Uterus (tissue), 4 donors: Measurements from ENCODE around the gene MRPL36. TPM values are rescaled to one million over a fixed set of nuclear protein-coding genes. Genes with fewer than 3 reads are reported as not detected.

Experiments
- DNase-seq, 2 donors: peaks; one replicate each; pipeline ENCODE4 v3.0.0-alpha.2; 2019 to 2020
- H3K27ac ChIP-seq, 2 donors: fragments of 200-600 bp; sonication (generic); 1 replicate in 1 of 2; 2 replicates in 1 of 2; pipeline ENCODE4 v1.5.1; 2016 to 2018
- H3K27me3 ChIP-seq, 2 donors: fragments of 200-600 bp; sonication (generic); one replicate each; pipeline ENCODE4 v1.5.1; 2018 to 2019; ENCODE audit warnings: control low read depth in 1 of 2
- H3K36me3 ChIP-seq, 2 donors: fragments of 200-600 bp; sonication (generic); one replicate each; pipeline ENCODE4 v1.5.1; 2019; ENCODE audit warnings: control low read depth in 1 of 2
- H3K4me1 ChIP-seq, 2 donors: fragments of 200-600 bp; sonication (generic); one replicate each; pipeline ENCODE4 v1.5.1; 2018 to 2019; ENCODE audit warnings: control low read depth in 1 of 2
- H3K4me3 ChIP-seq, 2 donors: fragments of 200-600 bp; sonication (generic); 1 replicate in 1 of 2; 2 replicates in 1 of 2; pipeline ENCODE4 v1.5.1; 2018 to 2019; ENCODE audit warnings: mild to moderate bottlenecking in 1 of 2
- H3K9me3 ChIP-seq, 2 donors: fragments of 200-600 bp; sonication (generic); one replicate each; pipeline ENCODE4 v1.5.1; 2019; ENCODE audit warnings: control low read depth in 1 of 2
- POLR2A ChIP-seq, 2 donors: fragments of 450-650 bp; IDR thresholded peaks; one replicate each; pipeline ENCODE4 v1.6.1; 2016; ENCODE audit warnings: antibody characterized with exemption in 2 of 2, mild to moderate bottlenecking in 1 of 2, moderate library complexity in 1 of 2
- intact Hi-C: fragments of 100-400 bp; cut with DNase I; formaldehyde crosslinking; loops from one replicate; pipeline ENCODE4 v1.15.1; 2023; ENCODE audit warnings: low total_unique reads
- total RNA-seq, 4 donors: library from RNA; depleted of rRNA in 3 of 4; stranded (reverse); fragments of >200 nt in 3 of 4; gene quantifications; one replicate each; pipeline versions ENCODE4 v1.1.0 to v1.2.4, GENCODE V29; 2014 to 2023
- TF ChIP-seq, protein P1 (sequence below), 4 experiments: fragments of 200-600 bp in 2 of 4; fragments of 450-650 bp in 2 of 4; sonication (generic) in 2 of 4; IDR thresholded peaks; one replicate each; pipeline ENCODE4 v1.5.1; 2016 to 2019; ENCODE audit warnings: antibody characterized with exemption in 4 of 4, mild to moderate bottlenecking in 2 of 4, moderate library complexity in 1 of 4
- donor health status: DM: yes; HTN: yes; CAD: no.

The MRPL36 gene
- total RNA-seq, 4 donors from 2014 or later, result 14.4 to 107 (median 31.6) TPM

DNA sequence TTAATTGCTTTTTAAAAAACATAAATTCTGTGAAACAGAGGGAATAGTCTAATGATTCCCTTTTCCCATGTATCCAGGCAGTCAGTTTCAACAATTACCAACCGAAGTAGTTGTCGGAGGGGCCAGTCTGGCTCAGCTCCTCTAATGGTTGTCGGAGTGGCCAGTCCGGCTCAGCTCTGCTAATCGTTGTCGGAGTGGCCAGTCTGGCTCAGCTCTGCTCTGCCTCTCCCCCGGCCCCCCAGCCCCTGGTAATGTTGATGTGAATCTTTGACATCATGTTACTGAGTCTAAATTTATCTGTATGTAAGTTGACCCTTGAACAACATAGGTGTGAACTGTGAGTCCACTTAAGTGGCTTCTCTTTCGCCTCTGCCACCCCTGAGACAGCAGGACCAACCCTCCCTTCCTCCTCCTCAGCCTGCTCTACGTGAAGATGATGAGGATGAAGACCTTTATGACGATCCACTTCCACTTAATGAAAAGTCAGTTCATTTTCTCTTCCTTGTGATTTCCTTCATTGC, 11.0 kb upstream of the MRPL36 start:
- Histone ChIP-seq H3K9me3 (no peaks in the 10 kb centered on the region), H3K4me1 (no peaks in the 10 kb centered on the region), H3K27ac (no peak overlapping the region), H3K36me3 (no peaks in the 10 kb centered on the region), H3K4me3 (no peak overlapping the region), H3K27me3 (no peaks in the 10 kb centered on the region)
- intact Hi-C loops, result no loop called here
- TF ChIP-seq, protein P1, sequence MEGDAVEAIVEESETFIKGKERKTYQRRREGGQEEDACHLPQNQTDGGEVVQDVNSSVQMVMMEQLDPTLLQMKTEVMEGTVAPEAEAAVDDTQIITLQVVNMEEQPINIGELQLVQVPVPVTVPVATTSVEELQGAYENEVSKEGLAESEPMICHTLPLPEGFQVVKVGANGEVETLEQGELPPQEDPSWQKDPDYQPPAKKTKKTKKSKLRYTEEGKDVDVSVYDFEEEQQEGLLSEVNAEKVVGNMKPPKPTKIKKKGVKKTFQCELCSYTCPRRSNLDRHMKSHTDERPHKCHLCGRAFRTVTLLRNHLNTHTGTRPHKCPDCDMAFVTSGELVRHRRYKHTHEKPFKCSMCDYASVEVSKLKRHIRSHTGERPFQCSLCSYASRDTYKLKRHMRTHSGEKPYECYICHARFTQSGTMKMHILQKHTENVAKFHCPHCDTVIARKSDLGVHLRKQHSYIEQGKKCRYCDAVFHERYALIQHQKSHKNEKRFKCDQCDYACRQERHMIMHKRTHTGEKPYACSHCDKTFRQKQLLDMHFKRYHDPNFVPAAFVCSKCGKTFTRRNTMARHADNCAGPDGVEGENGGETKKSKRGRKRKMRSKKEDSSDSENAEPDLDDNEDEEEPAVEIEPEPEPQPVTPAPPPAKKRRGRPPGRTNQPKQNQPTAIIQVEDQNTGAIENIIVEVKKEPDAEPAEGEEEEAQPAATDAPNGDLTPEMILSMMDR (IDR thresholded peaks at IDR 0.05), result no peak
- no peak for TF ChIP-seq POLR2A (IDR thresholded peaks at IDR 0.05)
- no peak for DNase-seq

GRCh38 chr5:1809416-1810035, 9.9 kb upstream of the MRPL36 start:
- Histone ChIP-seq H3K27ac (no peak overlapping the region), H3K9me3 (no peaks in the 10 kb centered on the region), H3K36me3 (no peaks in the 10 kb centered on the region), H3K4me3 (no peak overlapping the region), H3K27me3 (no peaks in the 10 kb centered on the region), H3K4me1 (no peaks in the 10 kb centered on the region)
- intact Hi-C loops, result no loop called here
- no peak for DNase-seq
- TF ChIP-seq, protein P1 (IDR thresholded peaks at IDR 0.05), result no peak
- no peak for TF ChIP-seq POLR2A (IDR thresholded peaks at IDR 0.05)

DNA sequence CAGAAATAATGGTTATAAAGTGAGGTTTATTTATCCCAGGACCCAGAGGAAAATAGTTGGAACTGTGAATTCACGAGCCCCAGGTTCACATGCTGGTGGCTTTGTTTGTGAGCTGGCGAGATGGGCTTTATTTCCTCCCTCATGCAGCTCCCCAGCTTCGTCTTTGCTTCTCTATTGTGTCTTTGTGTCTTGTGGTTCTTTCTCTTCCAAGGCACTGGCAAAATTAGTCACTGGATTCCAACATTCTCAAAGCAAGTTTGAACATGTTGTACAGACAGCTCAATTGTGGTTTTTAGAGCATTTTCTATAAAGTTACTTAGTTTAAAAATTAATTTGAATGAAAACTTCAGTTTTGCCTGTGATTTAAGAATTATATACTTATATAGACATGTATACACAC, 8.8 kb upstream of the MRPL36 start:
- no peaks in the 10 kb centered on the region for H3K9me3 ChIP-seq
- TF ChIP-seq, protein P1 (IDR thresholded peaks at IDR 0.05), result no peak
- TF ChIP-seq POLR2A (IDR thresholded peaks at IDR 0.05), result no peak
- no peak for DNase-seq
- H3K4me3 ChIP-seq, result no peak overlapping the region
- H3K4me1 ChIP-seq, result no peaks in the 10 kb centered on the region
- H3K27me3 ChIP-seq, result no peaks in the 10 kb centered on the region
- intact Hi-C loops, result no loop called here
- no peak overlapping the region for H3K27ac ChIP-seq
- H3K36me3 ChIP-seq, result no peaks in the 10 kb centered on the region

DNA sequence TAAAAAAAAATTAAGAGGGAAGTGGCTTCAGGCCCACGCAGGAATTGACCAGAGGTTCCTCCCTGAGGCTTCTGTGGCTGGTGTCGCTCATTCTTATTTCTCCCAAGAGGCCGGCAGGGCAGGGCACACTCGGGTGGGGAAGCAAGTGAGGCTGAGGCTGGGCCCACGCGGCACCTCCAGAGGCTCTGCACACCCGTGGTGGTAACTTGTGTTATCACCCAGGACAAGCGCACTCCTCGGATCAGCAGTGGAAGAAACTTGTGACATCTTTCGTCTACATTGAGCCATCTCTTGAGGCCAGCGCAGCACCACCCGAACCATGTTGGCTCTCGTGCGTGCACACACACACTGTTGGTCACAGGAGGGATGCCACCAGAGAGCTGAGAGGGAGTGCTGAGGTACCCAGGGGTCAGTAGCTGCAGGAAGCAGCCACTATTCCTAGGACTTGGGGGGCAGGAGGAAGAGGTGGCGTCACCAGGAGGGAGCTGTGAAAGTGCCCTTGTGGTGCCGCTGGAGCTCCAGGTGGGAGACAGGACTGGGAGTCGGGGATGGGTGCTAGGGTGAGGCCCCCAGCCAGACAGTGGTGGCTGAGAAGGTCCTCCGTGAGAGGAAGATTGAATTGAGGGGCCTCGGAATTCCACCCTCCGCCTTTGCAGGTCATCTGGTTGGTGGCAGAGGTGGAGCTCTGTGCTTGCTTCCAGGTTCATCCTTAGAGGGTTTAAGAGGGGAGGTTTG, 8.0 kb upstream of the MRPL36 start:
- H3K4me3 ChIP-seq, result no peak overlapping the region
- intact Hi-C loops, result no loop called here
- H3K27ac ChIP-seq, result no peak overlapping the region
- no peaks in the 10 kb centered on the region for H3K4me1 ChIP-seq
- TF ChIP-seq, protein P1 (IDR thresholded peaks at IDR 0.05), result no peak
- TF ChIP-seq POLR2A (IDR thresholded peaks at IDR 0.05), result no peak
- DNase-seq, result no peak
- no peaks in the 10 kb centered on the region for H3K36me3 ChIP-seq
- H3K27me3 ChIP-seq, result no peaks in the 10 kb centered on the region
- no peaks in the 10 kb centered on the region for H3K9me3 ChIP-seq

DNA sequence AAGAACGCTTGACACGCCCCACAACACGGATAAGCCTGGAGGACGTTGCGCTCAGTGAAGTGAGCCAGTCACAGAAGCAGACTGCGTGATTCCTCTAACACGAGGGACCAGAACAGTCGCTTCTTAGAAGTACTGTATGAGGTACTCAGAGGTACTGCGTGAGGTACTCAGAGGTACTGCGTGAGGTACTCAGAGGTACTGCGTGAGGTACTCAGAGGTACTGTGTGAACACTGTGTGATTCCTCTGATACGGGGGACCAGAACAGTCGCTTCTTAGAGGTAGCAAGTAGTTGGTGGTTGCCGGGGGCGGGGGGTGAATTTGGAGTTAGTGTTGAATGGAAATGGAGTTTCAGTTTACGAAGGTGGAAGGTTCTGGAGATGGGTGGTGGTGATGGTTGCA, 7.3 kb upstream of the MRPL36 start:
- no peak overlapping the region for H3K27ac ChIP-seq
- H3K4me1 ChIP-seq, result no peaks in the 10 kb centered on the region
- intact Hi-C loops, result no loop called here
- no peaks in the 10 kb centered on the region for H3K9me3 ChIP-seq
- DNase-seq, result no peak
- H3K36me3 ChIP-seq, result no peaks in the 10 kb centered on the region
- no peak for TF ChIP-seq POLR2A (IDR thresholded peaks at IDR 0.05)
- TF ChIP-seq, protein P1 (IDR thresholded peaks at IDR 0.05), result no peak
- no peak overlapping the region for H3K4me3 ChIP-seq
- no peaks in the 10 kb centered on the region for H3K27me3 ChIP-seq
